OCI-LY1 (cell line): ENCODE data around the gene ALDH5A1.

Experiments used
- H2AFZ ChIP-seq: fragments of 200-600 bp; sonication (generic), shearing (Covaris generic); 2 replicates; pipeline ENCODE4 v1.6.0; 2014; ENCODE audit warnings: antibody characterized with exemption, mild to moderate bottlenecking, low read length
- H3F3A ChIP-seq: fragments of 200-600 bp; sonication (generic), shearing (Covaris generic); 2 replicates; pipeline ENCODE4 v1.6.0; 2014; ENCODE audit warnings: mild to moderate bottlenecking, antibody characterized with exemption, low read length, moderate library complexity; ENCODE audit not compliant: insufficient read depth
- H3K27ac ChIP-seq: fragments of 200-600 bp; sonication (generic); 2 replicates; pipeline ENCODE4 v1.5.1; 2014; ENCODE audit warnings: low read length, mixed run types, mild to moderate bottlenecking, low read depth; ENCODE audit not compliant: poor library complexity, severe bottlenecking
- H3K27me3 ChIP-seq: fragments of 200-600 bp; sonication (generic); 2 replicates; pipeline ENCODE4 v1.6.0; 2014; ENCODE audit warnings: antibody characterized with exemption, mild to moderate bottlenecking, low read length, moderate library complexity; ENCODE audit not compliant: insufficient read depth
- H3K36me3 ChIP-seq: fragments of 200-600 bp; sonication (generic); 2 replicates; pipeline ENCODE4 v1.6.1; 2014; ENCODE audit warnings: mild to moderate bottlenecking, antibody characterized with exemption, low read length, moderate library complexity, mixed read lengths; ENCODE audit not compliant: insufficient read depth
- H3K4me1 ChIP-seq: fragments of 200-600 bp; sonication (generic); 2 replicates; pipeline ENCODE4 v1.5.1; 2014; ENCODE audit warnings: mild to moderate bottlenecking, low read length, moderate library complexity; ENCODE audit not compliant: insufficient read depth, severe bottlenecking
- H3K4me2 ChIP-seq: fragments of 200-600 bp; sonication (generic), shearing (Covaris generic); 2 replicates; pipeline ENCODE4 v1.6.1; 2014; ENCODE audit warnings: low read length
- H3K4me3 ChIP-seq: fragments of 200-600 bp; sonication (generic); 2 replicates; pipeline ENCODE4 v1.5.1; 2014; ENCODE audit warnings: low read length, low read depth, mild to moderate bottlenecking, mixed read lengths; ENCODE audit not compliant: poor library complexity, severe bottlenecking
- H3K79me2 ChIP-seq: fragments of 200-600 bp; shearing (Covaris generic); 2 replicates; pipeline ENCODE4 v1.6.1; 2016; ENCODE audit warnings: mixed run types, low read length, mixed read lengths; ENCODE audit not compliant: insufficient read depth
- H3K9ac ChIP-seq: fragments of 200-600 bp; sonication (generic), shearing (Covaris generic); 2 replicates; pipeline ENCODE4 v1.6.1; 2014; ENCODE audit warnings: mild to moderate bottlenecking, low read length, mixed read lengths
- H3K9me2 ChIP-seq: fragments of 200-600 bp; sonication (generic), shearing (Covaris generic); 2 replicates; pipeline ENCODE4 v1.6.1; 2014; ENCODE audit warnings: low read depth, mild to moderate bottlenecking, low read length, mixed read lengths
- H3K9me3 ChIP-seq: fragments of 200-600 bp; shearing (Covaris generic); 2 replicates; pipeline ENCODE4 v1.6.1; 2014; ENCODE audit warnings: low read length, mixed read lengths
- H4K20me1 ChIP-seq: fragments of 200-600 bp; sonication (generic), shearing (Covaris generic); 2 replicates; pipeline ENCODE4 v1.6.0; 2016; ENCODE audit warnings: mild to moderate bottlenecking, low read length; ENCODE audit not compliant: insufficient read depth
- CTCF ChIP-seq: fragments of 200-600 bp; sonication (generic), shearing (Covaris generic); IDR thresholded peaks from 2 replicates; pipeline ENCODE4 v1.5.1; 2017; ENCODE audit warnings: mild to moderate bottlenecking, antibody characterized with exemption, low read length, moderate library complexity, mixed read lengths
- EZH2 ChIP-seq: fragments of 200-600 bp; sonication (generic), shearing (Covaris generic); IDR thresholded peaks from 2 replicates; pipeline ENCODE4 v1.8.0; 2017; ENCODE audit warnings: borderline replicate concordance, mixed run types, mild to moderate bottlenecking, antibody characterized with exemption, low read length, moderate library complexity, mixed read lengths

The ALDH5A1 gene

GRCh38 chr6:24545183-24545582 is 50.4 kb downstream of the ALDH5A1 start:
- Histone ChIP-seq H3K4me3 (no peak overlapping the region), H3K9ac (no peak overlapping the region), H2AFZ (no peak overlapping the region), H3K9me3 (no peaks in the 10 kb centered on the region), H3F3A (no peaks in the 10 kb centered on the region), H3K27ac (no peak overlapping the region), H3K36me3 (peaks cover 2% of the 10 kb centered on the region; the same call in 1 of the 2 replicates), H3K4me1 (peaks cover 4% of the 10 kb centered on the region), H3K4me2 (no peak overlapping the region), H3K79me2 (no peaks in the 10 kb centered on the region), H3K27me3 (no peaks in the 10 kb centered on the region), H4K20me1 (no peaks in the 10 kb centered on the region), H3K9me2 (no peaks in the 10 kb centered on the region)
- TF ChIP-seq CTCF: no peak
- no peak for TF ChIP-seq EZH2

GRCh38 chr6:24545691-24546090 is 50.9 kb downstream of the ALDH5A1 start:
- no peak overlapping the region for H3K9ac ChIP-seq
- H3K79me2 ChIP-seq: no peaks in the 10 kb centered on the region
- TF ChIP-seq CTCF: no peak
- TF ChIP-seq EZH2: no peak
- H3K4me3 ChIP-seq: no peak overlapping the region
- H3K27me3 ChIP-seq: no peaks in the 10 kb centered on the region
- peaks cover 4% of the 10 kb centered on the region for H3K4me1 ChIP-seq
- H3K36me3 ChIP-seq: no peaks in the 10 kb centered on the region
- no peak overlapping the region for H3K4me2 ChIP-seq
- no peaks in the 10 kb centered on the region for H4K20me1 ChIP-seq
- no peaks in the 10 kb centered on the region for H3K9me2 ChIP-seq
- no peak overlapping the region for H2AFZ ChIP-seq
- no peak overlapping the region for H3K27ac ChIP-seq
- H3K9me3 ChIP-seq: no peaks in the 10 kb centered on the region
- H3F3A ChIP-seq: no peaks in the 10 kb centered on the region

- TF ChIP-seq EZH2 (no peak), CTCF (no peak)
- H3K36me3 ChIP-seq: no peaks in the 10 kb centered on the region
- H3K79me2 ChIP-seq: no peaks in the 10 kb centered on the region
- no peaks in the 10 kb centered on the region for H3K9me3 ChIP-seq
- no peaks in the 10 kb centered on the region for H3F3A ChIP-seq
- H3K4me1 ChIP-seq: peaks cover 4% of the 10 kb centered on the region
- H4K20me1 ChIP-seq: no peaks in the 10 kb centered on the region
- no peak overlapping the region for H3K4me2 ChIP-seq
- H3K9me2 ChIP-seq: no peaks in the 10 kb centered on the region
- no peak overlapping the region for H3K27ac ChIP-seq
- H3K4me3 ChIP-seq: no peak overlapping the region
- no peak overlapping the region for H2AFZ ChIP-seq
- no peak overlapping the region for H3K9ac ChIP-seq
- no peaks in the 10 kb centered on the region for H3K27me3 ChIP-seq
Observed at GRCh38 chr6:24546439-24546838, 51.7 kb downstream of the ALDH5A1 start.
